Left colon (tissue), 2 donors: ENCODE measurements around the gene GNGT1. TPM values are rescaled to one million over a fixed set of nuclear protein-coding genes. Genes with fewer than 3 reads are reported as not detected.

Experiments used
- ATAC-seq: fragments of 200-7000 bp; cut with Tn5 transposase; one replicate; pipeline ENCODE4 v1.9.1; 2020; ENCODE audit warnings: mild to moderate bottlenecking, moderate library complexity
- DNase-seq, 2 donors: peaks; one replicate each; pipeline ENCODE4 v3.0.0-alpha.2; 2020
- intact Hi-C, 2 donors: fragments of 100-400 bp; cut with DNase I in 1 of 2; cut with micrococcal nuclease in 1 of 2; formaldehyde crosslinking; loops; one replicate each; pipeline versions ENCODE4 v1.11.2 to v1.14.0; 2022; cut with DNase I, micrococcal nuclease
- total RNA-seq, 2 donors: library from RNA; stranded (reverse); fragmentation: NEBNext Ultra II Directional; extraction: Animal tissue kit (Norgen Biotek cat#: 25700); gene quantifications; one replicate each; pipeline ENCODE4 v1.2.1, GENCODE V29; 2021
- donor health status: DM: no; HTN: no; CAD: no.
- donor health status: DM: yes; HTN: yes; CAD: no.

GNGT1 gene
- total RNA-seq, 2 donors from 2014 or later: not detected

GRCh38 chr7:93927585-93927984, 21.2 kb downstream of the GNGT1 start:
- intact Hi-C loops: no loop called here
- no peak for ATAC-seq
- DNase-seq: no peak

GRCh38 chr7:93931655-93932054, 25.3 kb downstream of the GNGT1 start:
- intact Hi-C loops: no loop called here
- DNase-seq (no peak), ATAC-seq (no peak)

GRCh38 chr7:93933156-93933555, 26.8 kb downstream of the GNGT1 start:
- no peak for DNase-seq
- intact Hi-C loops: no loop called here
- no peak for ATAC-seq

GRCh38 chr7:93935102-93935501, 28.7 kb downstream of the GNGT1 start:
- DNase-seq (no peak), ATAC-seq (no peak)
- intact Hi-C loops: no loop called here

GRCh38 chr7:93937818-93938217, 31.5 kb downstream of the GNGT1 start:
- ATAC-seq: no peak
- no peak for DNase-seq
- intact Hi-C loops: no loop called here

GRCh38 chr7:93938293-93938692, 31.9 kb downstream of the GNGT1 start:
- intact Hi-C loops: no loop called here
- DNase-seq (no peak), ATAC-seq (no peak)

GRCh38 chr7:93941945-93942344, 35.6 kb downstream of the GNGT1 start:
- intact Hi-C loops: no loop called here
- ATAC-seq: no peak
- no peak for DNase-seq

- intact Hi-C loops: no loop called here
- ATAC-seq: no peak
- no peak for DNase-seq
Observed at GRCh38 chr7:93943816-93944540, 37.6 kb downstream of the GNGT1 start.

GRCh38 chr7:93944673-93945072, 38.3 kb downstream of the GNGT1 start:
- ATAC-seq: no peak
- no peak for DNase-seq
- intact Hi-C loops: no loop called here

GRCh38 chr7:93945083-93945482, 38.7 kb downstream of the GNGT1 start:
- intact Hi-C loops: no loop called here
- no peak for ATAC-seq
- DNase-seq: no peak

- intact Hi-C loops: no loop called here
- DNase-seq: no peak
- no peak for ATAC-seq
Observed at GRCh38 chr7:93945756-93946535, 39.6 kb downstream of the GNGT1 start.

GRCh38 chr7:93948106-93948505, 41.7 kb downstream of the GNGT1 start:
- DNase-seq: no peak
- no peak for ATAC-seq
- intact Hi-C loops: no loop called here

- intact Hi-C loops: no loop called here
- ATAC-seq: no peak
- no peak for DNase-seq
Observed at GRCh38 chr7:93948873-93949272, 42.5 kb downstream of the GNGT1 start.

- no peak for ATAC-seq
- intact Hi-C loops: no loop called here
- no peak for DNase-seq
Observed at GRCh38 chr7:93949423-93949822, 43.1 kb downstream of the GNGT1 start.

GRCh38 chr7:93955304-93955703, 48.9 kb downstream of the GNGT1 start:
- DNase-seq: no peak
- ATAC-seq: no peak
- intact Hi-C loops: no loop called here

- DNase-seq: no peak
- ATAC-seq: no peak
- intact Hi-C loops: no loop called here
Observed at GRCh38 chr7:93957767-93958166, 51.4 kb downstream of the GNGT1 start.

- intact Hi-C loops: no loop called here
- ATAC-seq (no peak), DNase-seq (no peak)
Observed at GRCh38 chr7:93958216-93958615, 51.8 kb downstream of the GNGT1 start.

GRCh38 chr7:93958651-93959050, 52.3 kb downstream of the GNGT1 start:
- intact Hi-C loops: no loop called here
- DNase-seq (no peak), ATAC-seq (no peak)
